Fibroblast of mammary gland (primary cell): ENCODE data around the gene OR10J5.

Source experiments
- DNase-seq: peaks from one replicate; pipeline ENCODE4 v3.0.0-alpha.2; 2010; ENCODE audit warnings: low read depth
- H3K4me3 ChIP-seq: 2 replicates; pipeline ENCODE4 v1.5.1; 2011; ENCODE audit warnings: low read depth, mild to moderate bottlenecking, low read length, moderate library complexity; ENCODE audit not compliant: control insufficient read depth
- TF ChIP-seq, protein P1 (sequence below): conservative IDR thresholded peaks from 2 replicates; pipeline ENCODE4 v1.5.1; 2011; ENCODE audit warnings: low read depth, low read length, inconsistent platforms; ENCODE audit not compliant: control insufficient read depth, insufficient read depth

Gene OR10J5, protein sequence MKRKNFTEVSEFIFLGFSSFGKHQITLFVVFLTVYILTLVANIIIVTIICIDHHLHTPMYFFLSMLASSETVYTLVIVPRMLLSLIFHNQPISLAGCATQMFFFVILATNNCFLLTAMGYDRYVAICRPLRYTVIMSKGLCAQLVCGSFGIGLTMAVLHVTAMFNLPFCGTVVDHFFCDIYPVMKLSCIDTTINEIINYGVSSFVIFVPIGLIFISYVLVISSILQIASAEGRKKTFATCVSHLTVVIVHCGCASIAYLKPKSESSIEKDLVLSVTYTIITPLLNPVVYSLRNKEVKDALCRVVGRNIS

DNA sequence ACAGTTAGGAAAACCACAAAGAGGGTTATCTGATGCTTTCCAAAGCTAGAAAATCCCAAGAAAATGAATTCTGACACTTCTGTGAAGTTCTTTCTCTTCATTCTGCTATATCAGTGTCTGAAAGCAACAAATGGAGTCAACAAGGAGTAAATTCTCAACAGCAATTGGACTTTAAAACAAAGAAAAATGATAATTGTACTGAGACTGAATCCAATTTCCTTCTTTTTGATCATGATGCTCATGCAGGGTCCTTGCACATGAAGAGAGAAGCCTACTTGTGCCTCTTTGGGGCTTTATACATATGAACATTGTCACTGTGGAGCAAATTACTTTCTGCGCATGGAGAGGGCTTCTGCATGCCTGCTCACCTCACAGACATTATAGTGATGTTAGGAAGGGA is at the start of gene OR10J5:
Gene OR10J5, minus strand, starts transcription at position 101 of the 400 bp plus-strand sequence. Its CDS starts 0 bp downstream, at position 101.
- DNase-seq = no peak
- TF ChIP-seq, protein P1, sequence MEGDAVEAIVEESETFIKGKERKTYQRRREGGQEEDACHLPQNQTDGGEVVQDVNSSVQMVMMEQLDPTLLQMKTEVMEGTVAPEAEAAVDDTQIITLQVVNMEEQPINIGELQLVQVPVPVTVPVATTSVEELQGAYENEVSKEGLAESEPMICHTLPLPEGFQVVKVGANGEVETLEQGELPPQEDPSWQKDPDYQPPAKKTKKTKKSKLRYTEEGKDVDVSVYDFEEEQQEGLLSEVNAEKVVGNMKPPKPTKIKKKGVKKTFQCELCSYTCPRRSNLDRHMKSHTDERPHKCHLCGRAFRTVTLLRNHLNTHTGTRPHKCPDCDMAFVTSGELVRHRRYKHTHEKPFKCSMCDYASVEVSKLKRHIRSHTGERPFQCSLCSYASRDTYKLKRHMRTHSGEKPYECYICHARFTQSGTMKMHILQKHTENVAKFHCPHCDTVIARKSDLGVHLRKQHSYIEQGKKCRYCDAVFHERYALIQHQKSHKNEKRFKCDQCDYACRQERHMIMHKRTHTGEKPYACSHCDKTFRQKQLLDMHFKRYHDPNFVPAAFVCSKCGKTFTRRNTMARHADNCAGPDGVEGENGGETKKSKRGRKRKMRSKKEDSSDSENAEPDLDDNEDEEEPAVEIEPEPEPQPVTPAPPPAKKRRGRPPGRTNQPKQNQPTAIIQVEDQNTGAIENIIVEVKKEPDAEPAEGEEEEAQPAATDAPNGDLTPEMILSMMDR = no peak
- H3K4me3 ChIP-seq = no peak within 1 kb of the TSS

DNA sequence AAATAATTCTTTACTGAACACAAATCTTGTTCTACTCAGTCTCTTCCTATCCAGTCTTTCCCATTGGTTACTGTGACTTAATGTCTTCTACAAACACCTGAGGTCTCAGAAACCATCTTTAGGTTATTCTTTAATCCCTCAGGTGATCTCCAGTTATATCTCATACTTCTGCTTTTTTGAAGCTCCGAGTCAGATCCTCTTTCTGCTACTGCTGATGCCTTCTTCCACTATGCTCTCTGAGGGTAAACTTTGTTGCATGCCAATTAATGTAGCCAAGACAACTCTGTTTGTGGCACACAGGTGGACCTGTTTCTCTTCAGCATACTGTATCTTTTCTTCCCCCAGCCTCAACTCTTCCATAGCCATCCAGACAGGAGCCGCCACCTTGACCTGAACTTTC is 48.7 kb upstream of the OR10J5 start:
- H3K4me3 ChIP-seq = no peak overlapping the region
- TF ChIP-seq, protein P1 = no peak
- DNase-seq = no peak

DNA sequence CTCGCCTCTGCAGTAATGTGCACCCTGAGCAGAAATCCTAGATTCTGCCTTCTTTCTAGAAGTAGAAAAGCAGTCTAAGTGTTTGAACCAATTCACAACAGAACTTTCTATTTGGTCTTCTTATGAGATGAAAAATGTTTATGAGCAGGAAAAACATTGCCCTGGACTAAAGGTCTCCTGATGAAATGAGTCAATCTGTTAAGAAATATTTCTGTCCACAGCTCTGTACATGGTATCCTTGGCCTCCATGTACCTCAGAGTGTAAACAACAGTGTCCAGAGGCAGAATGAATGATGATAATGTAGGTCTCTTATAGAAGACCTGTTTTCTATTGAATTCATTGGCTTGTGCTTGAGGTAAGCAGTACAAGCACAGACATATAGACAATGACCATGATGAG is 45.6 kb upstream of the OR10J5 start:
- H3K4me3 ChIP-seq = no peak overlapping the region
- TF ChIP-seq, protein P1 = no peak
- peak; percentile 46 for DNase-seq

DNA sequence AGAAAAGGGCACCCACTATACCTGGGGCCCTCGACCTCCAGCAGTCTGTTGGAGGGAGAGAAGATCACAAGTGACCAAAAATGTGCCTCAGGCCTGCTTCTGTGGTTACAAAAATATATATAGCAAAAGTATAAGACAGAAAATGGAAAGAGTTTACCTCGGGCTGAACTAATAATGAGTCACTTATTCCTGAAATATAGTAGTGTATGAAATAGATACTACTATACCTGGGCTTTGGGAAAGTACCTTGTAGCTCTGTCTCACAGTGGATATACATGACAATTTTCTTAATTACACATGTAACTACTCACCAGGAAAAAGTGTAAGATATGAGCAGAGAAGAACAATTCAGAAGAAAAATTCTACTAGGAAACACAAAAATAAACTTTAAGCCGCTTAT is 44.5 kb upstream of the OR10J5 start:
- TF ChIP-seq, protein P1 = no peak
- no peak for DNase-seq
- no peak overlapping the region for H3K4me3 ChIP-seq

DNA sequence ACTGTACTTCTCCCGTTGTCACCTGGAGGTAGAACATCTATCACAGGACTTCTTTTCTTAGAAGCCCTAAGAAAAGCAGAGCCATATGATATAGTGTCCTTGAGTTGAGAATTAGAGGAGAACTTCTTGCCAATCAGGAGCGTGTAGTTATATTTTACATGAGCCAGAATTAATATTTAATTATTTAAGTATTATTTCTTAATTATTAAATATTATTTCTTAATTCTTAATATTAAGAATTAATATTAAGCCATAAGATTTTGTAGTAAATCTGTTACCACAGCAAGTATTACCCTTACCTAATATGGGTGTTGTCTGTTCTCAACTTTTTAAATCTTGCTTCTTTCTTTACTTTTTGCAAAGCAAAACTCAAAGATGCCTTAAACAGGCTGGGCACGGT is 41.6 kb upstream of the OR10J5 start:
- TF ChIP-seq, protein P1 = no peak
- no peak for DNase-seq
- no peak overlapping the region for H3K4me3 ChIP-seq

DNA sequence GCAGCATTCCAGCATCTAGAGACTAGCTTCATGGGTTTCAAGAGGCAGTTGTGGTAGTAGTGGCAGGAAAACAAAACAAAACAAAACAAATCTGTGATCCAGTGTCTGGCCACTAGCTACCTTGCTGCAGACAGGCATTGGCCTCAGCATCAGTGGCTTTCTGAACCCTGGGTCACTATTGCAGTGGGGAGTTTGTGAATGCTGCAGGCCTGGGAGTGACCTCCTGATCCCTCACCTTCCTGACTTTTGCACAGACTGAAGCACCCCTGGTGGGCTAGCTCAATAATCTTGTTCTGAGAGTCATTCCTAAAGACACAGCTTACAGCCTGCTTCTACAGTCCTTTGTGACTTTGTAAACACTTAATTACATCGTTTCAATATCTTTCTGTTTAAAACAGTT is 26.9 kb upstream of the OR10J5 start:
- no peak for DNase-seq
- no peak overlapping the region for H3K4me3 ChIP-seq
- TF ChIP-seq, protein P1 = no peak

DNA sequence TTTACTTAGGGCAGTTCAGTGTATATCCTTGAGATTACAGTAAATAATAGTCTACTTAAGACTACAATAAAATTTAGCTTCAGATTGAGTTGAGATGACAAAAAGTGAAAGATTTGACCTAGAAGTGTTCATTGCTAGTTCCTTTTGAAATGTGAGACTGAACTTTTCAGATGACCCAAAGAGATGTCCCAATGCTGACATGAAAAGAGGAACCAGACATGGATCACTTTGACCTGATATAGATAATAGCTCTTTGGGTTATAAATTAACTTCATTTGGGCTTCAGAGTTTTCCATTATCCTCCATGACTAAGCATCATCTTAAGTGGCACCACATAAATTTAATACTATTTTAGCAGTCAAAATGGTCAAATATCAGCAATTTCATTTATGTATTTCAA is 25.7 kb upstream of the OR10J5 start:
- no peak for DNase-seq
- no peak overlapping the region for H3K4me3 ChIP-seq
- TF ChIP-seq, protein P1 = no peak
